IMR-90 (cell line): ENCODE results near the gene RAP1GAP2. TPM values are rescaled to one million over a fixed set of nuclear protein-coding genes. Genes with fewer than 3 reads are reported as not detected.

Experiments used
- ATAC-seq: fragments of 200-7000 bp; cut with Tn5 transposase; 2 replicates; pipeline ENCODE4 v1.9.1; 2020; ENCODE audit warnings: low read depth, mild to moderate bottlenecking, moderate library complexity
- BruUV-seq: library from RNA; stranded (reverse); fragments of 400-500 nt; replicated peaks from 2 replicates; lab custom pipeline; 2021; lab: Mats Ljungman, UMichigan
- CTCF ChIA-PET: fragments of 300-600 bp; formaldehyde crosslinking; extraction: SDS; loops from one replicate; lab custom pipeline; 2021; ENCODE audit warnings: antibody characterized with exemption; lab: Yijun Ruan, JAX
- POLR2A ChIA-PET: fragments of 300-600 bp; sonication (Branson Sonifier 250); formaldehyde crosslinking; loops from one replicate; lab custom pipeline; 2022; ENCODE audit warnings: antibody characterized with exemption; ENCODE audit not compliant: unreplicated experiment; lab: Charles Lee
- DNase-seq: peaks from one replicate; pipeline ENCODE4 v3.0.0; 2013
- H2AFZ ChIP-seq: replicated peaks from 2 replicates; pipeline ENCODE3; 2013; ENCODE audit warnings: low read length, mild to moderate bottlenecking; ENCODE audit not compliant: poor library complexity
- H2AK5ac ChIP-seq: 2 replicates; pipeline ENCODE4 v1.6.1; 2013; ENCODE audit warnings: low read depth, low read length, inconsistent platforms
- H2AK9ac ChIP-seq: replicated peaks from 2 replicates; pipeline ENCODE3; 2013; ENCODE audit warnings: mild to moderate bottlenecking, low read depth, low read length, moderate library complexity; ENCODE audit not compliant: poor library complexity
- H2BK120ac ChIP-seq: 2 replicates; pipeline ENCODE4 v1.6.1; 2013; ENCODE audit warnings: low read depth, low read length, inconsistent platforms
- H2BK15ac ChIP-seq: 3 replicates; pipeline ENCODE4 v1.6.1; 2013; ENCODE audit warnings: low read depth, low read length, inconsistent platforms
- H2BK20ac ChIP-seq: 2 replicates; pipeline ENCODE4 v1.6.1; 2013; ENCODE audit warnings: low read depth, mild to moderate bottlenecking, inconsistent platforms, low read length, moderate library complexity
- H2BK5ac ChIP-seq: 2 replicates; pipeline ENCODE4 v1.6.1; 2013; ENCODE audit warnings: mild to moderate bottlenecking, low read depth, low read length, inconsistent platforms; ENCODE audit not compliant: poor library complexity, severe bottlenecking
- H3K14ac ChIP-seq: replicated peaks from 2 replicates; pipeline ENCODE4 v1.6.1; 2013; ENCODE audit warnings: low read depth, low read length, inconsistent platforms
- H3K18ac ChIP-seq: 2 replicates; pipeline ENCODE4 v1.6.1; 2013; ENCODE audit warnings: low read depth, low read length, control low read depth
- H3K23ac ChIP-seq: 2 replicates; pipeline ENCODE4 v1.6.1; 2013; ENCODE audit warnings: low read depth, low read length, inconsistent platforms
- H3K27ac ChIP-seq: 2 replicates; pipeline ENCODE4 v1.5.1; 2013; ENCODE audit warnings: mild to moderate bottlenecking, control low read depth, low read length; ENCODE audit not compliant: insufficient read depth
- H3K27me3 ChIP-seq: 2 replicates; pipeline ENCODE4 v1.6.1; 2013; ENCODE audit warnings: low read length; ENCODE audit not compliant: control insufficient read depth, insufficient read depth
- H3K36me3 ChIP-seq: 2 replicates; pipeline ENCODE4 v1.6.1; 2013; ENCODE audit warnings: low read length, mixed read lengths; ENCODE audit not compliant: control insufficient read depth, insufficient read depth
- H3K4ac ChIP-seq: 2 replicates; pipeline ENCODE4 v1.6.1; 2013; ENCODE audit warnings: low read depth, low read length, inconsistent platforms
- H3K4me1 ChIP-seq: 2 replicates; pipeline ENCODE4 v1.6.1; 2013; ENCODE audit warnings: low read length, mixed read lengths; ENCODE audit not compliant: control insufficient read depth, insufficient read depth
- H3K4me2 ChIP-seq: 2 replicates; pipeline ENCODE4 v1.6.1; 2013; ENCODE audit warnings: low read depth, mild to moderate bottlenecking, control low read depth, low read length, moderate library complexity
- H3K4me3 ChIP-seq: 2 replicates; pipeline ENCODE4 v1.5.1; 2013; ENCODE audit warnings: low read depth, mild to moderate bottlenecking, control low read depth, low read length, moderate library complexity; ENCODE audit not compliant: insufficient read depth
- H3K56ac ChIP-seq: 2 replicates; pipeline ENCODE4 v1.6.1; 2013; ENCODE audit warnings: low read length, inconsistent platforms; ENCODE audit not compliant: insufficient read depth; ENCODE audit errors: extremely low read depth
- H3K79me1 ChIP-seq, 2 experiments: 2 replicates each; pipeline ENCODE4 v1.6.1; 2013; ENCODE audit warnings: low read length in 2 of 2, inconsistent platforms in 1 of 2, low read depth in 1 of 2
- H3K9ac ChIP-seq: 2 replicates; pipeline ENCODE4 v1.6.1; 2013; ENCODE audit warnings: low read depth, low read length, control low read depth
- H3K9me1 ChIP-seq: 2 replicates; pipeline ENCODE4 v1.6.1; 2013; ENCODE audit warnings: low read length, inconsistent platforms; ENCODE audit not compliant: insufficient read depth
- H3K9me3 ChIP-seq: 2 replicates; pipeline ENCODE4 v1.6.1; 2013; ENCODE audit warnings: low read length; ENCODE audit not compliant: control insufficient read depth, insufficient read depth
- H4K20me1 ChIP-seq: 2 replicates; pipeline ENCODE4 v1.6.1; 2013; ENCODE audit warnings: low read length, inconsistent platforms; ENCODE audit not compliant: insufficient read depth
- H4K5ac ChIP-seq: 2 replicates; pipeline ENCODE4 v1.6.1; 2013; ENCODE audit warnings: mild to moderate bottlenecking, low read depth, low read length, control low read depth
- H4K8ac ChIP-seq, 2 experiments: 2 replicates each; pipeline ENCODE4 v1.6.1; 2013; ENCODE audit warnings: low read depth in 2 of 2, low read length in 2 of 2, control low read depth in 1 of 2, inconsistent platforms in 1 of 2
- H4K91ac ChIP-seq: 2 replicates; pipeline ENCODE4 v1.6.1; 2013; ENCODE audit warnings: low read depth, low read length, inconsistent platforms; ENCODE audit not compliant: insufficient read depth
- BHLHE40 ChIP-seq: fragments of 150-350 bp; IDR thresholded peaks from 2 replicates; pipeline ENCODE4 v1.6.1; 2016; ENCODE audit warnings: mild to moderate bottlenecking, low read depth, low read length
- CEBPB ChIP-seq: IDR thresholded peaks from 2 replicates; pipeline ENCODE4 v1.6.1; 2012; ENCODE audit warnings: low read depth, low read length, improper control_type of control experiment
- CHD1 ChIP-seq: IDR thresholded peaks from 2 replicates; pipeline ENCODE4 v1.6.1; 2012; ENCODE audit warnings: low read depth, low read length, improper control_type of control experiment
- MAZ ChIP-seq: IDR thresholded peaks from 2 replicates; pipeline ENCODE4 v1.6.1; 2012; ENCODE audit warnings: low read depth, mild to moderate bottlenecking, low read length, improper control_type of control experiment, moderate library complexity, borderline replicate concordance
- MXI1 ChIP-seq: IDR thresholded peaks from 2 replicates; pipeline ENCODE4 v1.6.1; 2012; ENCODE audit warnings: low read depth, mild to moderate bottlenecking, low read length, moderate library complexity, borderline replicate concordance
- NFE2L2 ChIP-seq: fragments of 150-350 bp; IDR thresholded peaks from 2 replicates; pipeline ENCODE4 v1.6.1; 2016; ENCODE audit warnings: low read depth, mild to moderate bottlenecking, low read length
- POLR2A ChIP-seq: IDR thresholded peaks from 2 replicates; pipeline ENCODE4 v1.6.1; 2012; ENCODE audit warnings: mild to moderate bottlenecking, low read depth, low read length
- RAD21 ChIP-seq: IDR thresholded peaks from 2 replicates; pipeline ENCODE4 v1.6.1; 2012; ENCODE audit warnings: low read length, improper control_type of control experiment
- RCOR1 ChIP-seq: IDR thresholded peaks from 2 replicates; pipeline ENCODE4 v1.6.1; 2012; ENCODE audit warnings: mild to moderate bottlenecking, low read length, improper control_type of control experiment; ENCODE audit not compliant: insufficient replicate concordance
- RFX5 ChIP-seq: IDR thresholded peaks from 2 replicates; pipeline ENCODE4 v1.8.0; 2012; ENCODE audit warnings: low read depth, mild to moderate bottlenecking, low read length, moderate library complexity
- SMC3 ChIP-seq: fragments of 150-350 bp; IDR thresholded peaks from 2 replicates; pipeline ENCODE4 v1.6.1; 2016; ENCODE audit warnings: low read depth, mild to moderate bottlenecking, antibody characterized with exemption, low read length, moderate library complexity
- WGBS, 2 experiments: methylation state at CpG; one replicate each; pipeline versions ENCODE4 v1.1.5 to v1.1.7; 2013; ENCODE audit warnings: missing lambda C conversion rate in 2 of 2; ENCODE audit not compliant: insufficient read length in 1 of 2; ENCODE audit errors: extremely low coverage in 2 of 2; 5-methylcytosine and 5-hydroxymethylcytosine counted together
- dilution Hi-C: fragments of 300-500 bp; cut with HindIII; formaldehyde crosslinking; loops from one replicate; pipeline ENCODE4 v1.14.3; 2018; ENCODE audit warnings: low sequenced_read_pairs; ENCODE audit not compliant: unreplicated experiment
- in situ Hi-C: fragments of 300-500 bp; cut with MboI; formaldehyde crosslinking; loops from 3 replicates; pipeline ENCODE4 v1.14.3; 2019; ENCODE audit warnings: low sequenced_read_pairs, inconsistent platforms, mixed read lengths
- intact Hi-C: fragments of 100-400 bp; cut with micrococcal nuclease; formaldehyde crosslinking; loops from 2 replicates; pipeline ENCODE4 v1.10.0; 2022
- polyA plus RNA-seq, 3 experiments: library from polyadenylated mRNA; depleted of rRNA; stranded (reverse); fragments of >200 nt; gene quantifications; 2 replicates each; pipeline ENCODE4 v1.2.3, GENCODE V29; 2012; ENCODE audit warnings: low replicate concordance in 1 of 3
- total RNA-seq: library from RNA; depleted of rRNA; stranded (reverse); fragments of >200 nt; gene quantifications from 2 replicates; pipeline ENCODE4 v1.2.3, GENCODE V29; 2012
- TF ChIP-seq, protein P1 (sequence below): conservative IDR thresholded peaks from 2 replicates; pipeline ENCODE4 v1.5.1; 2012; ENCODE audit warnings: mild to moderate bottlenecking, low read depth, low read length, improper control_type of control experiment
- TF ChIP-seq, protein P2 (sequence below): fragments of 150-350 bp; IDR thresholded peaks from 2 replicates; pipeline ENCODE4 v1.6.1; 2016; ENCODE audit warnings: low read depth, mild to moderate bottlenecking, low read length, moderate library complexity, borderline replicate concordance
- TF ChIP-seq, protein P3 (sequence below): fragments of 150-350 bp; IDR thresholded peaks from 2 replicates; pipeline ENCODE4 v1.6.1; 2017; ENCODE audit warnings: mild to moderate bottlenecking, antibody characterized with exemption, low read length, low read depth

RAP1GAP2 gene
- total and polyA plus RNA-seq, 2 of the 4 experiments (the other 2 are of a cell fraction), result 5.7 to 7.5 TPM

DNA sequence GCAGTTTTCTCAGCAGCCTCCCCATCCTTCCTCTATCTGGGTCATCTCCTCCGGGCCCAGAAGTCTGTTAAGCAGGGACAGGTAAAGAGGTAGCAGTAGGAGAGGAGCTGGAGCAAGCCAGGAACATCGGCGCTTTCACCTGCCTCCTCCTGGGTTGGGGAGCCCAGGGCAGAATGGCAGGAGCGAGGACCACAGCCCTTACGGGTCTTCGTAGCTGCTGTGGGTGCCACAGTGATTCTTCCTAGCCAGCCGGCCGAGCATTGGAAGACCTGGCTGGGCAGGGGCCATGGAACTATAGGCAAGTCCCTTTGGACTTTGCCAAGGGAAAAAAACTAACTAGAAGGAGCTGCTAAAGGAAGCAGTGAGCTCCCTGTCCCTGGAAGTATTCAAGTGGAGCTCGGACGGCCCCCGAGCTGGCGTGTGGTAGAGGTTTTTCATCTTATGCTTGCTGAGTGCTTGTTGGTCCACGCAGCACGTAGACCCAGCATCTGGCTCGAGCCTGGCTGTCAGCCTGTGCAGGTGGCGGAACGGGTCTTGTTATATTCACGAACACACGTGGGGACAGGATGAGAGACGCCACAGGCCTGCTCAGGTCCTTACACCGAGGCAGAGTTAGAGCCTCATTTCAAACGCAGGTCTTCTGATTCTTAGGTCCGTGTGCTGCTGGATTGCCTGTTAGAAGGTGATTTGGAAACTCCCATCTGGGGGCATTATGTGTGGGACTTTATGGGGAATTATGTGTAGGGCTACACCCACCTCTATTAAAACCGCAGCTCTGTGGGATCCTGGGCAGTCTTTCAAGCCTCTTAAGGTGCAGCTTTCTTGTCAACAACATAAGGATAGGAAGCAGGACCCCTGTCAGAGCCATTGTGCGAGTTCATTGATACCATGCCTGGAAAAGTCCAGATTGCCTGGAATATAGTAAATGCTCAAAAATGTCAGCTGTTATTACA lies 212.4 kb downstream of the RAP1GAP2 start:
- Histone ChIP-seq H4K91ac (no peak overlapping the region), H2BK20ac (no peak overlapping the region), H3K23ac (no peak overlapping the region), H3K9me3 (no peaks in the 10 kb centered on the region), H3K4me2 (no peak overlapping the region), H4K5ac (no peak overlapping the region), H3K79me1 (peaks cover 4 to 9% of the 10 kb centered on the region in 2 experiments; a peak in 2 of 4 replicates), H2BK5ac (no peak overlapping the region), H3K9ac (no peak overlapping the region), H3K36me3 (no peaks in the 10 kb centered on the region), H2AFZ (no peak overlapping the region), H3K56ac (no peak overlapping the region), H3K4ac (no peak overlapping the region), H3K9me1 (peaks cover 11% of the 10 kb centered on the region), H4K8ac (no peak overlapping the region), H2AK5ac (no peak overlapping the region), H3K14ac (no peak overlapping the region), H3K4me1 (peaks cover 13% of the 10 kb centered on the region), H4K20me1 (no peaks in the 10 kb centered on the region), H3K27ac (no peak overlapping the region), H2AK9ac (no peak overlapping the region), H3K27me3 (no peaks in the 10 kb centered on the region), H2BK120ac (no peak overlapping the region), H3K18ac (no peak overlapping the region), H2BK15ac (no peak overlapping the region), H3K4me3 (no peak overlapping the region)
- dilution Hi-C loops, result no loop called here
- intact Hi-C loops, result no loop called here
- no TSS peak for BruUV-seq
- ATAC-seq, result no peak
- WGBS, 2 experiments, result 87% methylated on average over 12 of the region's 25 CpGs; no CpG with 5 or more reads in 1 of the 2 experiments
- CTCF ChIA-PET, result no interaction called here
- in situ Hi-C loops, result no loop called here
- DNase-seq, result no peak
- POLR2A ChIA-PET, result no interaction called here
- TF ChIP-seq RFX5 (no peak), CEBPB (no peak), CHD1 (no peak), RCOR1 (no peak), MAZ (no peak), BHLHE40 (no peak), SMC3 (no peak), NFE2L2 (no peak), RAD21 (no peak), MXI1 (no peak), POLR2A (no peak)
- TF ChIP-seq, protein P1, sequence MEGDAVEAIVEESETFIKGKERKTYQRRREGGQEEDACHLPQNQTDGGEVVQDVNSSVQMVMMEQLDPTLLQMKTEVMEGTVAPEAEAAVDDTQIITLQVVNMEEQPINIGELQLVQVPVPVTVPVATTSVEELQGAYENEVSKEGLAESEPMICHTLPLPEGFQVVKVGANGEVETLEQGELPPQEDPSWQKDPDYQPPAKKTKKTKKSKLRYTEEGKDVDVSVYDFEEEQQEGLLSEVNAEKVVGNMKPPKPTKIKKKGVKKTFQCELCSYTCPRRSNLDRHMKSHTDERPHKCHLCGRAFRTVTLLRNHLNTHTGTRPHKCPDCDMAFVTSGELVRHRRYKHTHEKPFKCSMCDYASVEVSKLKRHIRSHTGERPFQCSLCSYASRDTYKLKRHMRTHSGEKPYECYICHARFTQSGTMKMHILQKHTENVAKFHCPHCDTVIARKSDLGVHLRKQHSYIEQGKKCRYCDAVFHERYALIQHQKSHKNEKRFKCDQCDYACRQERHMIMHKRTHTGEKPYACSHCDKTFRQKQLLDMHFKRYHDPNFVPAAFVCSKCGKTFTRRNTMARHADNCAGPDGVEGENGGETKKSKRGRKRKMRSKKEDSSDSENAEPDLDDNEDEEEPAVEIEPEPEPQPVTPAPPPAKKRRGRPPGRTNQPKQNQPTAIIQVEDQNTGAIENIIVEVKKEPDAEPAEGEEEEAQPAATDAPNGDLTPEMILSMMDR, result no peak
- TF ChIP-seq, protein P2, sequence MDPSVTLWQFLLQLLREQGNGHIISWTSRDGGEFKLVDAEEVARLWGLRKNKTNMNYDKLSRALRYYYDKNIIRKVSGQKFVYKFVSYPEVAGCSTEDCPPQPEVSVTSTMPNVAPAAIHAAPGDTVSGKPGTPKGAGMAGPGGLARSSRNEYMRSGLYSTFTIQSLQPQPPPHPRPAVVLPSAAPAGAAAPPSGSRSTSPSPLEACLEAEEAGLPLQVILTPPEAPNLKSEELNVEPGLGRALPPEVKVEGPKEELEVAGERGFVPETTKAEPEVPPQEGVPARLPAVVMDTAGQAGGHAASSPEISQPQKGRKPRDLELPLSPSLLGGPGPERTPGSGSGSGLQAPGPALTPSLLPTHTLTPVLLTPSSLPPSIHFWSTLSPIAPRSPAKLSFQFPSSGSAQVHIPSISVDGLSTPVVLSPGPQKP, result no peak
- TF ChIP-seq, protein P3, sequence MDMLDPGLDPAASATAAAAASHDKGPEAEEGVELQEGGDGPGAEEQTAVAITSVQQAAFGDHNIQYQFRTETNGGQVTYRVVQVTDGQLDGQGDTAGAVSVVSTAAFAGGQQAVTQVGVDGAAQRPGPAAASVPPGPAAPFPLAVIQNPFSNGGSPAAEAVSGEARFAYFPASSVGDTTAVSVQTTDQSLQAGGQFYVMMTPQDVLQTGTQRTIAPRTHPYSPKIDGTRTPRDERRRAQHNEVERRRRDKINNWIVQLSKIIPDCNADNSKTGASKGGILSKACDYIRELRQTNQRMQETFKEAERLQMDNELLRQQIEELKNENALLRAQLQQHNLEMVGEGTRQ, result no peak
